GM12892 (cell line): Measurements from ENCODE around the gene ARHGEF12.
A peak's percentile ranks its signal among the peaks of the same experiment; 100 is the strongest.

ENCODE experiments used
- DNase-seq: peaks from one replicate; pipeline ENCODE4 v3.0.0; 2011; ENCODE audit not compliant: insufficient read length
- FAIRE-seq: peaks from 2 replicates; lab custom pipeline; 2011; peaks lifted over from hg19 to GRCh38; lab: Jason Lieb, UNC
- POLR2A ChIP-seq: IDR thresholded peaks from 2 replicates; pipeline ENCODE4 v1.6.1; 2011; ENCODE audit warnings: low read depth, low read length, control low read depth
- POLR2AphosphoS5 ChIP-seq: IDR thresholded peaks from 2 replicates; pipeline ENCODE4 v1.6.1; 2011; ENCODE audit warnings: low read depth, low read length, control low read depth
- TAF1 ChIP-seq: IDR thresholded peaks from 2 replicates; pipeline ENCODE4 v1.6.1; 2011; ENCODE audit warnings: low read depth, mild to moderate bottlenecking, control low read depth, low read length, borderline replicate concordance

The ARHGEF12 gene

GRCh38 chr11:120390585-120390922, 54.3 kb downstream of the ARHGEF12 start:
- no peak for DNase-seq
- no peak for FAIRE-seq
- no peak for TF ChIP-seq POLR2AphosphoS5
- no peak for TF ChIP-seq POLR2A
- TF ChIP-seq TAF1 = no peak

- FAIRE-seq = no peak
- DNase-seq = no peak
- TF ChIP-seq TAF1 (no peak), POLR2AphosphoS5 (no peak), POLR2A (no peak)
These were observed 55.1 kb downstream of the ARHGEF12 start for GRCh38 chr11:120391292-120391691.

GRCh38 chr11:120391854-120392253, 55.6 kb downstream of the ARHGEF12 start:
- DNase-seq (no peak), FAIRE-seq (no peak)
- TF ChIP-seq POLR2AphosphoS5 (no peak), POLR2A (no peak), TAF1 (no peak)

- peak; percentile 27 for FAIRE-seq
These were observed 56.1 kb downstream of the ARHGEF12 start for GRCh38 chr11:120392314-120392713.

DNA sequence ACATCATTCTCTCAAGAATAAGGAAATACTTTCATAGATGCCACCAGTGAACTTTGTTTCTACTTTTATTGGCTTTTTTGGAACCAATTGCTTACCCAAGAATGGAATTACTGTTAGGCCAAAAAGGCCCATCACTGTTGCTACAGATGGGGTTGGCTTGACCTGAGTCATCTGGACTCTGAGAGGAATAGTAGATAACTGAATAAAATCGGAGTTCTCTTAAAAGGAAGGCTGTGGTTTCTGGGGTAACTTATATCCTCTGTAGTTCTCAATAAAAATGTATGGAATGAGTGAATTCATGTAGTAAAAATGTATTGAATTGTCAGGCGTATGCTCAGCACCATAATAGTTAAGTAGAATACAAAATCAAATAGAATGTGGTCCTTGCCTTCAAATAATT, 56.6 kb downstream of the ARHGEF12 start:
- TF ChIP-seq POLR2AphosphoS5 (no peak), TAF1 (no peak), POLR2A (no peak)
- no peak for DNase-seq
- FAIRE-seq = no peak

More at GRCh38 chr11:120392314-120392713, 56.1 kb downstream of the ARHGEF12 start:
- no peak for DNase-seq
- no peak for TF ChIP-seq POLR2A
- TF ChIP-seq TAF1 = no peak
- no peak for TF ChIP-seq POLR2AphosphoS5

GRCh38 chr11:120394119-120394518, 57.9 kb downstream of the ARHGEF12 start:
- TF ChIP-seq POLR2A (no peak), TAF1 (no peak), POLR2AphosphoS5 (no peak)
- no peak for FAIRE-seq

GRCh38 chr11:120395778-120396177, 59.6 kb downstream of the ARHGEF12 start:
- TF ChIP-seq TAF1 (no peak), POLR2A (no peak), POLR2AphosphoS5 (no peak)
- no peak for FAIRE-seq
- DNase-seq = no peak

More at GRCh38 chr11:120394119-120394518, 57.9 kb downstream of the ARHGEF12 start:
- DNase-seq = no peak

DNA sequence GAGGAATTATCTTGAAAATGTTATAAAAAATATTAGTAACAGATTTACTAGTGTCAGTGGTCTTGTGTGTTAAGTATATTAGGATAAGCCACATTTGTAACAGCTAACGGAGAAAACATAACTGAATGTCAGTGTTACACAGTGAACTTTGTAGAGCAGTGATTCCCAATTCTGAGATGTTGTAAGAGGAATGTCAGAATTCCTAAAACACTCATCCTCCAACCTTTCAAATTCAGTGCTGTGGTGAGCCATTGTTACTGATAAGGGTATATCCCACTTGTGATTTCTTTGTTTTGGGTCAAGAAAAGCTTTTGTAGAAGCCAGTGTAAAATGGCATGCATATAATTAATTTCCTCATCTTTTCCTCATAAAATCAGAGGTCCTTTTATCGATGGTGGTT, 61.9 kb downstream of the ARHGEF12 start:
- TF ChIP-seq POLR2AphosphoS5 = no peak
- no peak for TF ChIP-seq POLR2A
- TF ChIP-seq TAF1 = no peak
- DNase-seq (no peak), FAIRE-seq (no peak)

- no peak for DNase-seq
- no peak for FAIRE-seq
- TF ChIP-seq TAF1 (no peak), POLR2AphosphoS5 (no peak), POLR2A (no peak)
These were observed 63.1 kb downstream of the ARHGEF12 start for GRCh38 chr11:120399307-120399706.

GRCh38 chr11:120400564-120401364, 64.6 kb downstream of the ARHGEF12 start:
- TF ChIP-seq POLR2A (no peak), TAF1 (no peak), POLR2AphosphoS5 (no peak)
- FAIRE-seq (peak; percentile 61), DNase-seq (no peak)

- DNase-seq (no peak), FAIRE-seq (no peak)
- TF ChIP-seq POLR2A = no peak
- no peak for TF ChIP-seq TAF1
- TF ChIP-seq POLR2AphosphoS5 = no peak
These were observed 65.3 kb downstream of the ARHGEF12 start for GRCh38 chr11:120401506-120401905.

DNA sequence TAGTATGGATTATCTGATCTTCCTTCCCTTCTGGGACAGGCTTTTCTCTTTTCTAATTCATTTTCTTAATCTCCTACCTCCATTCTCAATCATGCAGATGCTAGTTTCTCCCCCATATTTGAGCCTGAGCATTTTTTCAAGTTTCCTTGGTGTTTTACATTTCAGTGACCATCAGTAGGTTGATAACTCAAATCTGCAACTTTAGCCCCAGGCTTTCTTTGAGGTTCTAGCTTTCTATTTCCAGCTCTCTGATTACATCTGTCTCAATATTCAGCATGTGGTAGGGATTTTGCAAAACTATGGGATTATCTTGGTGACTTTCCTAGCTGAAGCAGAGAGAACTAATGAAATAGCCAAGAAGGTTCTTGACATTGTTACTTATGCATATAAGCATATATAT, 67.8 kb downstream of the ARHGEF12 start:
- no peak for TF ChIP-seq POLR2A
- TF ChIP-seq POLR2AphosphoS5 = no peak
- no peak for TF ChIP-seq TAF1
- DNase-seq (no peak), FAIRE-seq (no peak)
